NCI-H510A treated with DMSO at 0.1 percent for 48 hours (cell line): ENCODE data around the gene AURKA.
A peak's percentile ranks its signal among the peaks of the same experiment; 100 is the strongest.
"Not testable (repeated sequence)": the region's sequence is repeated elsewhere in the genome, so short reads cannot be mapped to it uniquely, and the experiment has no call there.

Experiments
- DNase-seq: peaks from one replicate; lab custom pipeline; 2025; lab: John Stamatoyannopoulos, UW

AURKA gene

DNA sequence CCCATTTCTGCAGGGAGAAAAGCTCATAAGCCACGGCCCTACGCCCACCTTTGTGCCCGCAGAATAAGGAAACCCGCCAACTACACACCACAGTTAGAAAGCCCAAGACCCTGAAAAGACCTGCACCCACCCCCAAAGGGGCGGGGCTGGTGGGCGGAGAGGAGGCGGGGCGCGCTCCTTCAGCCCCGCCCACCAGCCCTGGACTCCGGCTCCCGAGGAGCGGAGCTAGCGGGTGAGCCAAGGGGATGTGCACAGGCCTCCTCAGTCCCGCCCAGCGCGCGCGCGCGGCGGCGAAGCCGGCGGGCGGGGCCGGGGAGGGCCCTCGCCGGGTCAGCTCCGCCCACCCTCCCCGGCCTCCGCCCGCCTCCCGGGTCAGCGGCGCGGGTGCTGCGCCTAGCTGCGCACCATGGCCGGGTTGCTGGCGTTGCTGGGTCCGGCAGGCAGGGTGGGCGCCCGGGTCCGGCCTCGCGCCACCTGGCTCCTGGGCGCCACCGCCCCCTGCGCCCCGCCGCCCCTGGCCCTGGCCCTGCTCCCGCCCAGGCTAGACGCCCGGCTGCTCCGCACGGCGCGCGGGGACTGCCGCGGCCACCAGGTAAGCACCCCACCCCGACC lies 33.3 kb downstream of the AURKA start, which contains the start of gene FAM210B:
FAM210B (plus strand) TSS at position 375 of the 612 bp plus-strand sequence; CDS start at position 407, 32 bp downstream.
- DNase-seq = peak; percentile 75

DNA sequence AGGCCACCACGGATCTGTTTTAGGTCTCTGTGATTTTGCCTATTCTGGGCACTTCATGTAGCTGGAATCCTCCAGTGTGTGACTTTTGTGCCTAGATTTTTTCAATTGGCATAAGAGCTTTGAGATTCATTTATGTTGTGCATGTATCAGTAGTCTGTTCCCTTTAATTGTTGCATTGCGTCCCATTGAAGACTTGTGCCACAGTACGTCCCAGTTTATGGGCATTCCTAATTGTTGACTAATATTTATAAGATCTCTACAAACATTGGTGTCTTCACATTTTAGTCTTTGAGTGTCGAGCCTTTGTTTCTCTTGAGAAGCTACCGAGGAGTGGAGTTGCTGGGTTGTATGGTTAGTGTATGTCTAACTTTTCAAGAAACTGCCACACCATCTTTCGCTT lies 33.9 kb downstream of the AURKA start:
- DNase-seq = no peak

DNA sequence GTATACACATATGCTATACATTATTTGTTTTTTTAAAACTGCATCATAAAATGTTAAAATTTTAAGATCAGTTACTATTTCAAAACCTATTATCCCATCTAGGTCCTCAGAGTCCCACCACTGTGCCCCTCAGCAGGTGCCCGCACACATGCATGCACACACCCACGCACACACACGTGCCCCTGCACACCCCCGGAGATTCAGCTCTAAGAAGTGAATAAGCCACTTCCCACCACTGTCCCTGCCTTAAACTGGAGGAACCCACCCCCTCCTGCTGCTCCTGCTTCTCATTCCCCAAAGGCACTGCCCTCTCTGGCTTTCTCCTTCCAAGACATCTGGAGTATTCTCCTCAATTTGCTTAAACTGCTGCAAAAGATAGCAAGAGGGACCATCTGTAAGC lies 38.7 kb downstream of the AURKA start:
- no peak for DNase-seq

DNA sequence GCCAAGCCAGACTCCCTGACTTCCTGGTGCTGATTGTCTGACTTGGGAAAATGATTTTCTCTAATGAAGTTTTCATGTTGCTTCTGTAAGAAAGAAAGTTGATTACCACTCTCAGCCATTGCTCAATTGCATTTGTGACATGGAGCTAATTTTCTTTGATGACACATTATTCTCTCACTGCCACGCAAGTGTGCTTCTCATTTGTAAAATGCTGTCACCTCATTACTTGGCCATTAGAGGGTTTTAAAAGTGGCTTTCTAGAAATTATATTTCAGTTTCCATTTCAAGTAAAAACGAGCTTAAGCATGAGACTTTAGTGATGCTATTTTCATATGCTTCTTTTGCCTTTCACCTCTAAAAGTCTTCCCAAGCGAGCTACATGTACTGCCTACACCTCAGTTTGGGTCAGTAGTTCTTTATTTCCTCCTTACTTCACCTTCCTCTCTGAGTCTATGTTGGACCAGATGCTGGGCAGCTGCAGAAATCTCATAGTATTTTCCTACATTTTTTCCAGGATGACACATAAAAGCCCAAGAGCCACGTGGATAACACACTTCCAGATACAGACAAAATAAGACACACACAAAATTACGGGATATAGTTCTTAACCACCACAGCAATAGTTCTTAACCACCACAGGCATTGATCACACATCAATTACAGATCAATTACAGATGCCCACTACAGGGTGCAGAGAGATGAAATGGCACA lies 39.5 kb downstream of the AURKA start:
- DNase-seq = no peak

DNA sequence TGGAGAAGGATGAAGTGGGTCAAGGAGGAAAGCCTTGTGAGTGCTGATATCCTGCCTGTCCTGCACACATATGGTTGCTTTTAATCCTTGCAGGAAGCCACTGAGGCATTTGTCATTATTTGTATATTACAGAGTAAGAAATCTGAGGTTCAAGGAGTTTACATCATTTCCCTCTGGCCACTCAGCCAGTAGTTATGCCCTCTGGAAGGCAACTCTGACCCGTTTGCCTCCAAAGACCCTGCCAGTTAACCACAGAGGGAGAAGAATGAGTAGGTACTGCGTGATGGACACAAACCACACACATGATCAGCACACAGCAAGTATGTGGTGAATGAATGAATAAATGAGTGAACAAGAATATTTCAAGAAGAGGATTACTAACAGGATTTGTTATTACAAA lies 41.2 kb downstream of the AURKA start:
- DNase-seq = no peak

DNA sequence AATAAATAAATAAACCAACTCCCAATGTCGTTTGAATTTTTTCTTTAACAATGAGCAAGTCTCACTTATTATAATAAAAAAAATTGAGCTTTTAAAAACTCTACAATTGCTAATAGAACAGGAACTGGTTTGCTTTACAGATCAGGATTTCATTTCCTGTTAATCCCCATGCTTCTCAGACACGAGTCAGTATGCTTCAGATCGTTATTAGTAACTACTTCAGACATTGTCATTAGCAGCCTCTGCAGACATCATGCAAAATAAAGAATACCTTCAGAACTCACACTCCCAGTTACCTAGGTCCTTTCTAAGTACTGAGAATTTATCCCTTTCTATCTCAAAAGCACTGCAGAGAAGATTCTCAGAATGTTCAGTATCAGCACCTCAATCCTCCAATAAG lies 43.3 kb downstream of the AURKA start:
- DNase-seq = no peak

DNA sequence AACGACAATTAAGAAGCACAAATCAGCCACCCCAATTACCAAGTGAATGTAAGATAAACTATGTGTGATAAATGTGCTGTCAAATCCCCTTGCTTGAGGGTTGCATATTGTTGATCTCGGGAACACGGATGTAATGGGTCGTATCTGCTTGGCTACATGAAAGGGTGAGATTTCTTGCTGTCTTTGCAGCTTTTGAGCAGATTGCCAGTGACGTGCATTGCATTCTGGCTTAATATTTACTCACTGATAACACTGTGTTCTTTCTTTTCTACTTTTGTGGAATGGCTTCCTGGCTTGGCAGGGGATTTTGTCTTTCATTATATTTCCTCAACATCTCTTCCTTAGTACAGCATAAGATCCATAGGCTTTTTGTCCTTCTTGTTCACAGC lies 43.7 kb downstream of the AURKA start:
- DNase-seq = no peak

DNA sequence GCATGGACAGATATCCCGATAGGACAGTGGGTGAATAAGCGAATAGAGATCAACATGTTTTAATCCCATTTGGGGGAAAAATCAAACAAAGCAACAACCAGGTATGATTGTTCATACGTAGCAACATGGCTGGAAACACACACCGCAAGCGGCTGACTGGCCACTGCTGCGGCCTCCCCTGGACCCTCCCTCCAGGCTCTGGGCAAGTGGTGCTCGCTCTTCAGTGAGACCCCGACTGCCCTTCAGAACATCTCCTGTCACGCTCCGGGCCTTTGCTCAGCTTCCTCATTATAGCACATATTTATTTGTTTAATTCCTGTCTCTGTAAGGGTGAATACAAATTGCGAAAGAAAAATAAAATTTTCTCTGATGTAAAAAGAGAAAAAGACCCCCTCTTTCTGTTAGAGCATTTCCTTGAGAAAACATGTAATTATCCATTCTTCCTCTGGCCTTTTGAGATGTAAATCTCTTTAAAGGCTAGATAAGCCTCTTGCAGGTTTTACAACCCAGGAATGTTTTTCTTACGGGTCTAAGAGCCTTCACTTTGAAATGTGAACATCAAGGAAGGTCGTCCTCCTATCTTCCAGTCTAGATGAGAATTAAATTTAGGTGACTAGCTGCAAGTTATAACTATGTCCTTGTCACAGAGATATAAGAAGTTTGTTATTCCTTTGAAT lies 44.2 kb downstream of the AURKA start:
- no peak for DNase-seq

DNA sequence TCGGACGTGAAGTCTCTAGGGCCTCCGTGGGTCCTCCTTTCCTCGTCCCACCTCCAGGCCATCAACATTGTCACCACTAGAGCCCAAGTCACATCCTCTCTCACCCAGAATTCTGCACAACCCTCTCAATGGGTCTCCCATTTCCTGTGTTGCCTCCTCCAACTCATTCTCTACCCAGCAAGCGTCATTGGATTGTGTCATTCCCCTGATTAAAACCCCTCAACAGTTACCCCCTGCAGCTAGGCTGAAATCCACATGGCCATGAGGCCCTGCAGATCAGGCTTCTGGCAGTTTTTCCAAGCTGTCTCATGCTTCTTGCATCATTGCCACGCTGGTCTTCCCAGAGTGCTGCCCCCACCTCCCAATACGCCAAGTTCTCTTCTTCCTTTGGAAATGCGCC lies 46.1 kb downstream of the AURKA start:
- DNase-seq = no peak

DNA sequence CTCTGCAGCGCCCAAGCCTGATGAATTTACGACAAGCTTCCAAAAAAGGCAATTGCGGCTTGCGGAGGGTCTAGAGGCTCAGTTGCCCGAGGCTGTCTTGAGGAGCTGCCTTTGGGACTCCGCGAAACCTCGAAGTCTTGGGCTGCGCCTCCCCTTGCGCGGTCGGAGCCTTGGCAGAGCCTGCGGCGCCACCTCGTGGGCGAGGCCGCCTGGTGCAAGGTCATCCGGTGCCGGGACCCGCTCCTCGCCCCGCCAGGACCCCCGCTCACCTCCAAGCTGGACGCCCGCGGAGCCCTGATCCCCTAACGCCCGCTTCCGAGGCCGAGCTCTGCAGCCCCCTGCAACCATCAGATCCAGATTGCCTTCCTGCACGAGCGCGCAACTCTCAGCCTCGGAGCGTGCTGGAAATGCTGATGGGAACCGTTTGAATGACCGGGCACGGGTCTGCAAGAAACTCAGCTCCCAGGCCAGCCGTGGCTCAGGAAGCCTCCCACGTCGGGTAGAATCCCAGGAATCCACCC lies 48.1 kb downstream of the AURKA start:
- DNase-seq = no peak

DNA sequence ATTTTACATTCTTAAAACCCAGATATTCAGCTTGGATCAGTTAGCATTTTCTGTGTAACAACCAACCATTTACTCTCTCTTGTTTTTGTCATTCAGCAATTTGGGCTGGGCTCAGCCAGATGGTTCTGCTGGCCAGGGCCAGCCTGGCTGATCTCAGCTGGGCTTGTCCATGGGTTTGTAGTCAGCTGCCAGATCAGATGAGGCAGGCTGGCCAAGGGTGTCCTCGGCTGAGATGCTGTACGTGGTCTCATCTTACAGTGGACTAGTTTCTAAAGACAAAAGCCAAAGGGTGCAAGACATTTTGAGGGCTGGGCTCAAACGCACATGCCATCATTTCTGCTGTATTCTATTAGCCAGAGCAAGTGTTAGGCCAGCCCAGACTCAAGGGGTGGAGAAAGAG lies 49.2 kb downstream of the AURKA start:
- DNase-seq = no peak

DNA sequence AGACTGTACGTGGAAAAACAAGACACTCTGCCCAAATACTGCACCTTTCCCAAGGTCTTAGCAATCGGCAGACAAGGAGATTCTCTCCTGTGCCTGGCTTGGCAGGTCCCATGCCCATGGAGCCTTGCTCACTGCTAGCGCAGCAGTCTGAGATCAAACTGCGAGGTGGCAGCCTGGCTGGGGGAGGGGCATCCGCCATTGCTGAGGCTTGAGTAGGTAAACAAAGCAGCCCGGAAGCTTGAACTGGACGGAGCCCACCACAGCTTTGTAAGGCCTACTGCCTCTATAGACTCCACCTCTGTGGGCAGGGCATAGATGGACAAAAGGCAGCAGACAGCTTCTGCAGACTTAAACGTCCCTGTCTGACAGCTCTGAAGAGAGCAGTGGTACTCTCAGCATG lies 55.3 kb downstream of the AURKA start:
- DNase-seq = not testable (repeated sequence)

DNA sequence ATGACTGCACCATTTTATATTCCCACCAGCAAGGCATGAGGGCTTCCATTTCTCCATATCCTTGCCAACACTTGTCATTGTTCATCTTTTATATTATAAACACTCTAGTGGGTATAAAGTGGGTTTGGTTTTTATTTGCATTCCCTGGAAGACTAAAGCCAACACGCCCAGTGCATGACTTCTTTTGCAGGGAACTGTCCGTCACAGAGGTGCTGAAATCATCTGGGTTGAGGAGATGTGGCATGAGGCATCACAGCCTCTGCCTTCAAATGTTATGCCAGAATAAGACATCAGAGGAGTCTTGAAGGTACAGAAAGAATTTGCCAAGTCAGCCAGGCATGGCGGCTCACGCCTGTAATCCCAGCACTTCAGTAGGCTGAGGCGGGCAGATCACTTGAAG lies 63.2 kb downstream of the AURKA start:
- no peak for DNase-seq

DNA sequence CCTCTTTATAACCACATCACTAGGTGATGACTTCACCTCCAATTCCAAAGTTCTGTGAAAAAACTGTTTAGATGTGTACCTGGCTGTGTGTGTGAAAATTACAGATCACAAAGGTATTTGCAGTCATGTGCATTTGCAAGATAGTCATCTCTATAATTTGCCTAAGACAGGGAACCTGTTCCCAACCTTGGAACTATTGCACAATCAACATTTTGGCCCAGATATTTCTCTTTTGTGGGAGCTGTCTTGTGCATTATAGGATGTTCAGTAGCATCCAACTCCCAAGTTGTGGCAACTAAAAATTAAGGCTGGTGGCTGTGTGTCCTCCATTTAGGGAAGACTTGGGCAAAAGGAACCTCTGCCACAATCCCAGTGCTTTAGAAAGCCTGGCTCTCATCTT lies 67.2 kb downstream of the AURKA start:
- DNase-seq = no peak

DNA sequence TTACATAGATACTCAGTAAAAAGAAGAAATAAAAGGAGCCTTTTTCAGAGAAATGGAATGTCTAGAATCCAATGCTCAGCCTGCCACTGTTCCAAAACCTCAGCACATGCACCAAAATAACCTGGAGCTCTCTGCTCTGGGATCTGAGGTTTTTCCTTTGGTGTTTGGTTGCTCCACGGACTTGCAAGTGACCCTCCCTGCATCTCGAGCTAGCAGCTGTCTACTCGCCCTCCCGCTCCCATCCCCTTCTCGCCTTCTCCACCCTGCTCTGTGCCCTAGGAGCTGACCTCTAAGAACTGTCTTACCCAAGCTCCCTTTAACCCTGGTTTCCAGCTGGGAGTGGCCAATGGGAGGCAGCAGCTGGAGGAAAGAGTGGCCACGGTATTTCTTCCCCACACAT lies 68.4 kb downstream of the AURKA start:
- DNase-seq = no peak

DNA sequence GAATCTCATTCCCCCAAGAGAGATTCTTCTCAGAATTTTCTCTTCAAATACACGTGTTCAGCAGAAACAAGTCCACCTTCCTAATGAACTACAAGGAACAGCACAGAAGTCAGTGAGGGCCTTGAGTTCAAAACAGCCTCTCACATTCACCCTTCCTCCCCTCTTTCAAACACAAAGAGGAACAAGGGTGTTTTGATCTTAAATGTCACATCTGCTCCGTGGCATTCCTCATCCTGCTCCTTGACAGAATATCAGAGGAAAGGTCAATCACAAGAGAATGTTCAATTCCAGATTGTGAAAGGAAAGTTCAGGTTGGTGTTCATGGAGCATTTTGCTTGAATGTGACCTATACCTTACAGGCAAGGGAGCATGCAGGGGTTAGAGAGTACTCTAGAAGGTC lies 68.8 kb downstream of the AURKA start:
- DNase-seq = no peak

DNA sequence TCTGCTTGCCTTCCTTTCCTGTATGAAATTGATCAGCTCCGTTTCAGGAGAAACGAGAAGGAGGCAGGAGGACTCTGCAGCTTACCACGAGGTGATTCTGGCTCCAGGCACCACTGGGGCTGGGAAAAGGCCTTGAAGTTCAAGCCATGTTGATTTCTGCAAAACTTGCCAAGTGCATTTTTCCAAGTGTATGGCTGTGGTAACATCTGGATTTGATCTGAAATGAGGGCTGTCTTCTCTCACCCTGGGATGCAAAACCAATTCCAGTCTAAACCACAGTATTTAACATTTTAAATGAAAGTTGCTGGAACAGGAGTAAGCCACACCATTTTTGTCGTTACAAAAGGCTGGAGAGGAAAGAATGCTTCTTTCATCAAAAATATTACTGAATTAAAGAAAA lies 69.3 kb downstream of the AURKA start:
- DNase-seq = no peak
